Left ventricle myocardium superior (tissue), 1 donor: ENCODE results near the gene NDUFV3. TPM values are rescaled to one million over a fixed set of nuclear protein-coding genes. Genes with fewer than 3 reads are reported as not detected.

ENCODE experiments used
- ATAC-seq: fragments of 200-7000 bp; cut with Tn5 transposase; one replicate; pipeline ENCODE4 v1.9.1; 2020; ENCODE audit warnings: mild to moderate bottlenecking, moderate library complexity
- DNase-seq: peaks from one replicate; pipeline ENCODE4 v3.0.0-alpha.2; 2020
- intact Hi-C: fragments of 100-400 bp; cut with micrococcal nuclease; formaldehyde crosslinking; loops from one replicate; pipeline ENCODE4 v1.11.0; 2022
- microRNA-seq: library from miRNA; unstranded; fragments of <30 nt; microRNA quantifications from one replicate; pipeline ENCODE4 v1.2.0, GENCODE V29; 2020; ENCODE audit warnings: borderline number of aligned reads
- total RNA-seq: library from RNA; stranded (reverse); fragmentation: NEBNext Ultra II Directional; extraction: Animal tissue kit (Norgen Biotek cat#: 25700); gene quantifications from one replicate; pipeline ENCODE4 v1.2.1, GENCODE V29; 2021
- donor health status: DM: no; HTN: yes; CAD: no; lungs with severe emphysema.

Gene NDUFV3
- total RNA-seq, 1 donor from 2014 or later: 59.3 TPM

GRCh38 chr21:42959728-42960127 lies 66.6 kb downstream of the NDUFV3 start:
- ATAC-seq: no peak
- intact Hi-C loops: no loop called here
- no peak for DNase-seq

- ATAC-seq (no peak), DNase-seq (no peak)
- intact Hi-C loops: no loop called here
Measured at GRCh38 chr21:42962380-42963007, 69.4 kb downstream of the NDUFV3 start.

Small RNA genes lying within 50 kb of the gene (microRNA-seq; reads per million reads assigned to microRNA genes)
- not detected for gene MIR5692B

Other genes starting within 250 kb of the NDUFV3 start
- 4.1 TPM for gene PDE9A, start 239.7 kb upstream of the NDUFV3 start, total RNA-seq
- gene WDR4, start 13.8 kb upstream of the NDUFV3 start, total RNA-seq: 4.8 TPM
- not detected for gene ERVH48-1, start 32.3 kb downstream of the NDUFV3 start, total RNA-seq
- 8.4 TPM for gene PKNOX1, start 81.3 kb downstream of the NDUFV3 start, total RNA-seq
- 4.8 TPM for gene CBS, start 182.5 kb downstream of the NDUFV3 start, total RNA-seq
- 15.8 TPM for gene U2AF1, start 214.3 kb downstream of the NDUFV3 start, total RNA-seq